ENCODE results near the gene COL15A1.
"Not testable (repeated sequence)": the region's sequence is repeated elsewhere in the genome, so short reads cannot be mapped to it uniquely, and the experiment has no call there.

Gene COL15A1

DNA sequence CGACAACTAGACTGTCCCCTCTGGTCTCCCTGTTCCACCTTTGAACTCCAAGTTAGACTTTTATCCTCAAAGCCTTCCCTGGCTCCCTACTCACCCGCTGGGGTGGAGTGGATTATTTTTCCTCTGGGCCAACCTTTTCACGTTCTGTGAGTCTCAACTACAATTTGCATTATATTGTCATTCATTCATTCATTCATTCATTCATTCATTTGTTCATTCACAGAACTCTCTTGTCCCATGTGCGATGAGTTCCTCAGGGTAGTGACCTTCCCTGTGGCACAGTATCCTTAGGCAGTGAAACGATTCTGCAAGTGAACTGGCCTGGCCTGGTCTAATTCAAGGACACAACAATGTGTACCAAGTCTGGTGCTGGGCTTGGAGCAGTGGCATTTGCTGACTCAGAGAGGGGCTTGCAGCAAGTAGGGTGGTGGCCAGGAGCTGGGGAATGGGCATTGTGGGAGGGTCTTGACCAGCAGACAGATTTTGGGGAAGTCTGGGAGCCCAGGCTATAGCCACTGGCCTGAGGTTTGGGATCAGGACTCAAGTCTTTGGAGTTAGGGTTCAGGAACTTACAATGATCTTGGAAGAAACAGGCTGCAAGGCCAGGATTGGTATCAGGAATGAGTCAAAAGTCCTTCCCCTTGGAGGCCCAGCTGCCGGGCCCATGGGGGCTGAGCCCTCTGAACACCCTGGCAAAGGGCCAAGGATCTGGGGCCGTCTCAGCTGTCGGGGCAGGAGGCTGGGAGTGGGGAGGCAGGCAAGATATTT, 37.2 kb upstream of the COL15A1 start:
- TF ChIP-seq, protein P1, sequence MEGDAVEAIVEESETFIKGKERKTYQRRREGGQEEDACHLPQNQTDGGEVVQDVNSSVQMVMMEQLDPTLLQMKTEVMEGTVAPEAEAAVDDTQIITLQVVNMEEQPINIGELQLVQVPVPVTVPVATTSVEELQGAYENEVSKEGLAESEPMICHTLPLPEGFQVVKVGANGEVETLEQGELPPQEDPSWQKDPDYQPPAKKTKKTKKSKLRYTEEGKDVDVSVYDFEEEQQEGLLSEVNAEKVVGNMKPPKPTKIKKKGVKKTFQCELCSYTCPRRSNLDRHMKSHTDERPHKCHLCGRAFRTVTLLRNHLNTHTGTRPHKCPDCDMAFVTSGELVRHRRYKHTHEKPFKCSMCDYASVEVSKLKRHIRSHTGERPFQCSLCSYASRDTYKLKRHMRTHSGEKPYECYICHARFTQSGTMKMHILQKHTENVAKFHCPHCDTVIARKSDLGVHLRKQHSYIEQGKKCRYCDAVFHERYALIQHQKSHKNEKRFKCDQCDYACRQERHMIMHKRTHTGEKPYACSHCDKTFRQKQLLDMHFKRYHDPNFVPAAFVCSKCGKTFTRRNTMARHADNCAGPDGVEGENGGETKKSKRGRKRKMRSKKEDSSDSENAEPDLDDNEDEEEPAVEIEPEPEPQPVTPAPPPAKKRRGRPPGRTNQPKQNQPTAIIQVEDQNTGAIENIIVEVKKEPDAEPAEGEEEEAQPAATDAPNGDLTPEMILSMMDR (IDR thresholded peaks at IDR 0.05; ENCODE audit: low read depth, low read length) = no peak
- no peak for DNase-seq (ENCODE audit: low read depth, low spot score)
- in situ Hi-C loops (cut with HindIII; ENCODE audit: low sequenced_read_pairs) = no loop called here
- H3K4me3 ChIP-seq (ENCODE audit: low read depth, low read length) = no peak overlapping the region

GRCh38 chr9:98907055-98907454, 36.7 kb upstream of the COL15A1 start:
- no peak overlapping the region for H3K4me3 ChIP-seq (ENCODE audit: low read depth, low read length)
- no peak for DNase-seq (ENCODE audit: low read depth, low spot score)
- in situ Hi-C loops (cut with HindIII; ENCODE audit: low sequenced_read_pairs) = no loop called here
- TF ChIP-seq, protein P1 (IDR thresholded peaks at IDR 0.05; ENCODE audit: low read depth, low read length) = no peak

DNA sequence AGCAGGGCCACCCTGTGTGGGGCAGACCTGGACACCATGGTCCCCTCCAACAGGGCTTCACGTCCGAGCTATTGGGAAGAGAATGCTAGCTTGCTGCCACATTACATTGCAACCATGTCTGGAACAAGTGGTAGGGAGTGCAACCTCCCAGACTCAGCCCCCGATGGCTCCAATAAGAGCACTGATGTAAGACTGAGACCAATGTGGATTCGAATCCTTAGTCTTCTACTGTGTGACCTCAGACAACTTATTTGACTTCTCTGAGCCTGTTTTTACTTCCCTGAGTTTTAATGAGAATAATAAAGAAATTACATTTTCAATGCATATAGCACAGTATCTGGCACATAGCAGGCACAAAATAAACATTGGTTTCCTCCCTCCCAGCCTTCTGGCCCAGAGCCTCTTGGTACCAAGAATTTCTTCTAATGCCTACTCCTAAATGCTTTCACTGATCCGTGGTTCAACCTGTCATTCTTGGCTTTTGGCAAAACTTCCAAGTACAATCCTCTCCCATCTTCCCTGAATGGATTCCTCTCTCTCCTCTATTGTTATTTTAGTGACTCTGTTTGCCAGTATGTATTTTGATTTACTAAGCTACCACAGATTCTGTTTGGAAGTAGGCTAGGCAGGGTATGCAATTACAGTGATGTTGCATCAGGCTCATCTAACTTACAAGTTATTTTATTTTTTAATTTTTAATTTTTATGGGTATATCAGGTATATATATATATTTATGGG, 34.6 kb upstream of the COL15A1 start:
- peak; percentile 88 for DNase-seq (ENCODE audit: low read depth, low spot score)
- in situ Hi-C loops (cut with HindIII; ENCODE audit: low sequenced_read_pairs) = no loop called here
- TF ChIP-seq, protein P1 (IDR thresholded peaks at IDR 0.05; ENCODE audit: low read depth, low read length) = no peak
- H3K4me3 ChIP-seq (ENCODE audit: low read depth, low read length) = no peak overlapping the region

DNA sequence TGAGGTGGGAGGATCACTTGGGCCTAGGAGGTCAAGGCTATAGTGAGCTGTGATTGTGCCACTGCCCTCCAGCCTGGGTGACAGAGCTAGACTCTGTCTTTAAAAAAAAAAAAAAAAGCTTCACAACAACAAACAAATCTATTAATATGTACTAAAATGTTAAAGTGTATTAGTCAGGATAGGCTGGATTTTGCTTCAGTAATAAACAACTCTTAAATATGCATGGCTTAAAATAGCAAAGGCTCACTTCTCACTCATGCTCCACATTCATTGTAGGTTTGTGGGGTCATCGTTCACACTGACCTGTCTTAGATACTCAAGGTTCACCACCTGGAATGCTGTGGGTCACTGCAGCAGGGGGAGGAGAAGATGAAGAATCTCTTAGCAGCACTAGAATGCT, 33.8 kb upstream of the COL15A1 start:
- H3K4me3 ChIP-seq (ENCODE audit: low read depth, low read length) = no peak overlapping the region
- TF ChIP-seq, protein P1 (IDR thresholded peaks at IDR 0.05; ENCODE audit: low read depth, low read length) = no peak
- in situ Hi-C loops (cut with HindIII; ENCODE audit: low sequenced_read_pairs) = no loop called here
- DNase-seq (ENCODE audit: low read depth, low spot score) = no peak

DNA sequence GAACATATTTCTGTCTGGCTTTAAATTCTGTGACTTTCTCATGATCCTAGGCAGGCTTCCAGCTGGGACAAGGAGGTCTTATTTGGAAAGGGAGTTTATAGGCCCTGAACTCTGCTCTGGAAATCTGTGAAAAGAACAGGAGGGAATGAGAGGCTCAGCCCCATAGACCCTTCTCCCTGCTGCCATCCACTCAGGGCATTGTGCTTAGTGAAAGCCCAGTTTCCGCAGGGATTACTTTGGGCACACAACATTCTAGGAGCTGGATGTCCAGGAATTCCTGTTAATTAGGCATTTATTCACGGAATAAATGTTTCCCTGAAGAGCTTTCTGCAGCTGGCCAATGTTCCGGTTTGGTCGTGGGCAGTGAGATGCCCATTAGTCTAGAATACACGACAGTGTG, 32.7 kb upstream of the COL15A1 start:
- TF ChIP-seq, protein P1 (IDR thresholded peaks at IDR 0.05; ENCODE audit: low read depth, low read length) = no peak
- H3K4me3 ChIP-seq (ENCODE audit: low read depth, low read length) = no peak overlapping the region
- no peak for DNase-seq (ENCODE audit: low read depth, low spot score)
- in situ Hi-C loops (cut with HindIII; ENCODE audit: low sequenced_read_pairs) = no loop called here

DNA sequence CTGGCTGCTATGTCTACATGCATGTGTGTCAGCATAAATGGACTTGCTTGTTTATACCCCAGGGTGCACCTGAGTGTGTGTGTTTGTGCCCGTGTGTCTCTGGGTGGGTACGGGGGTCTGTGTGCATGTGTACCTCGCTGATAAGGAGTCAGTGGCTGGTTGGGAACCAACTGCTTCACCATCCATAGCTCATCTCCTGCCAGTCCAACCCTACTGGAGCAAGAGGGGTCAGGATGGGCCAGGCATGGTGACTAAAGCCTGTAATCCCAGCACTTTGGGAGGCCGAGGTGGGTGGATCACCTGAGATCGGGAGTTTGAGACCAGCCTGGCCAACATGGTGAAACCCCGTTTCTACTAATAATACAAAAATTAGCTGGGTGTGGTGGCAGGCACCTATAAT, 32.0 kb upstream of the COL15A1 start:
- H3K4me3 ChIP-seq (ENCODE audit: low read depth, low read length); DNase-seq (ENCODE audit: low read depth, low spot score); in situ Hi-C loops (cut with HindIII; ENCODE audit: low sequenced_read_pairs): not testable (repeated sequence)

- H3K4me3 ChIP-seq (ENCODE audit: low read depth, low read length) = no peak overlapping the region
- in situ Hi-C loops (cut with HindIII; ENCODE audit: low sequenced_read_pairs) = no loop called here
- TF ChIP-seq, protein P1 (IDR thresholded peaks at IDR 0.05; ENCODE audit: low read depth, low read length) = no peak
- DNase-seq (ENCODE audit: low read depth, low spot score) = no peak
Measured at GRCh38 chr9:98912450-98912849, 31.3 kb upstream of the COL15A1 start.
